Natural killer cell (primary cell): ENCODE data around the gene SAMD3. TPM values are rescaled to one million over a fixed set of nuclear protein-coding genes. Genes with fewer than 3 reads are reported as not detected.
A peak's percentile ranks its signal among the peaks of the same experiment; 100 is the strongest.
"Not testable (repeated sequence)": the region's sequence is repeated elsewhere in the genome, so short reads cannot be mapped to it uniquely, and the experiment has no call there.

Experiments used
- ATAC-seq, 3 donors: fragments of 150-1000 bp in 2 of 3; fragments of 200-7000 bp in 1 of 3; cut with Tn5 transposase; 1 replicate in 1 of 3; 2 replicates in 2 of 3; pipeline ENCODE4 v1.10.0; 2021; ENCODE audit warnings: mild to moderate bottlenecking in 2 of 3, moderate library complexity in 2 of 3
- DNase-seq, 2 donors: peaks; one replicate each; pipeline versions ENCODE4 v3.0.0 to v3.0.0-alpha.2; 2013 to 2021; ENCODE audit warnings: mixed read lengths in 1 of 2
- H3K27ac ChIP-seq: one replicate; pipeline ENCODE4 v1.5.1; 2013; ENCODE audit warnings: mild to moderate bottlenecking, low read length
- H3K27me3 ChIP-seq: one replicate; pipeline ENCODE4 v1.6.1; 2013; ENCODE audit warnings: low read length; ENCODE audit not compliant: control insufficient read depth, insufficient read depth
- H3K36me3 ChIP-seq: one replicate; pipeline ENCODE4 v1.6.1; 2013; ENCODE audit warnings: low read length; ENCODE audit not compliant: control insufficient read depth, insufficient read depth
- H3K4me1 ChIP-seq: one replicate; pipeline ENCODE4 v1.6.1; 2013; ENCODE audit warnings: low read length; ENCODE audit not compliant: control insufficient read depth, insufficient read depth
- H3K4me3 ChIP-seq: one replicate; pipeline ENCODE4 v1.5.1; 2013; ENCODE audit warnings: low read length
- H3K9me3 ChIP-seq: one replicate; pipeline ENCODE4 v1.6.1; 2013; ENCODE audit warnings: low read length; ENCODE audit not compliant: control insufficient read depth, insufficient read depth
- H3K27ac Mint-ChIP-seq, 2 donors: one replicate each; pipeline ENCODE4 v1.8.0; 2022; ENCODE audit warnings: mild to moderate bottlenecking in 2 of 2, mixed read lengths in 2 of 2, moderate library complexity in 1 of 2
- H3K27me3 Mint-ChIP-seq, 2 donors: one replicate each; pipeline ENCODE4 v1.8.0; 2022; ENCODE audit warnings: low read depth in 2 of 2, mixed read lengths in 2 of 2
- H3K36me3 Mint-ChIP-seq: one replicate; pipeline ENCODE4 v1.8.0; 2022; ENCODE audit warnings: mixed read lengths
- H3K4me1 Mint-ChIP-seq, 2 donors: one replicate each; pipeline ENCODE4 v1.8.0; 2022; ENCODE audit warnings: mixed read lengths in 2 of 2
- H3K4me3 Mint-ChIP-seq: one replicate; pipeline ENCODE4 v1.8.0; 2022; ENCODE audit warnings: mild to moderate bottlenecking, moderate library complexity, mixed read lengths
- H3K9me3 Mint-ChIP-seq, 2 donors: one replicate each; pipeline ENCODE4 v1.8.0; 2022; ENCODE audit warnings: mixed read lengths in 2 of 2
- WGBS: methylation state at CpG from one replicate; pipeline ENCODE4 v1.1.7; 2013; ENCODE audit warnings: missing lambda C conversion rate; ENCODE audit not compliant: insufficient coverage; 5-methylcytosine and 5-hydroxymethylcytosine counted together
- intact Hi-C: fragments of 100-400 bp; cut with micrococcal nuclease; formaldehyde crosslinking; loops from one replicate; pipeline ENCODE4 v1.14.2; 2022
- total RNA-seq, 4 donors: library from RNA; stranded (reverse); fragments of 120-200 nt in 1 of 4; gene quantifications; one replicate each; pipeline versions ENCODE4 v1.2.3 to v1.2.4, GENCODE V29; 2013 to 2022
- TF ChIP-seq, protein P1 (sequence below): fragments of 200-600 bp; IDR thresholded peaks from one replicate; pipeline ENCODE4 v1.8.0; 2022; ENCODE audit warnings: antibody characterized with exemption

Gene SAMD3
- total RNA-seq, 3 donors from 2014 or later (not counting 1 experiment from before 2014, with no cell fraction given): 322 to 413 (median 339) TPM

DNA sequence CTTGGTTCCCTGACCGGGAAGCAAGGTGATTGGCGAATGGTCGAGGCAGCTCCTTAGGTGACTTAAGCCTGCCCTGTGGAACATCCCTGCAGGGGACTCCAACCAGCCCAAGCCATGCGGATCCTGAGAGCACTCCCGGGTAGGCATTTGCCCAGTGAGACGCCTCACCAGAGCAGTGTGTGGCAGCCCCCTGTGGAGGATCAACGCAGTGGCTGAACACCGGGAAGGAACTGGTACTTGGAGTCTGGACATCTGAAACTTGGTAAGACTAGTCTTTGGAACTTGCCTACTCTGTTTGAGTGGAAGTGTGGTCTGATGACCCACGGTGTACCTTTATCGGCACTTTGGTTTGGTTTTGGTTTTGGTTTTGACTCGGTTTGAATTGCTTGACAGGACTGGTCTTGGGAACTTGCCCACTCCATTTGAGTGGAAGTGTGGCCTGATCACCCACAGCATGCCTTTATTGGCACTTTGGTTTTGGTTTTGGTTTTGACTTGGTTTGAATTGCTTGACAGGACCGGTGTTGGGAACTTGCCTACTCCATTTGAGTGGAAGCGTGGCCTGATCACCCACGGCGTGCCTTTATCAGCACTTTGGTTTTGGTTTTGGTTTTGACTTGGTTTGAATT is 38.0 kb upstream of the SAMD3 start:
- not testable (repeated sequence) for H3K27me3 ChIP-seq

DNA sequence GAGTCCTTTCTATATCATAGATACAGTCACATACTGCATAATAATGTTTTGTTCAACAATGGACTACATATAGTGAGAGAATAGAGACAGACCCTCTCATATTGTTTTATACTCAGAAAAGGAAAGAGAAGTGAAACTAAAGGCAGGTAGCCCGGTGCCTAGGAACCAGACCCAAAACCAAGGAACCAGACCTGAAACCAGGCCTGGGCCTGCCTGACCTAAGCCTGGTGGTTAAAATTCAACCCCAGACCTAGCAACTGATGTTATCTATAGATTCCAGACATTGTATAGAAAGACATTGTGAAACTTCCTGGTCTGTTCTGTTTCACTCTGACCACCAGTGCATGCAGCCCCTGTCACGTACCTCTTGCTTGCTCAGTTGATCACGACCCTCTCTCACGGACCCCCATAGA is 37.3 kb upstream of the SAMD3 start:
- intact Hi-C loops: loop anchor here (5.0 kb wide), 1 partner anchor 38 kb away; the partner anchor contains the start of gene SAMD3
- peak in 2 of 3 donors; percentile 22 to 49 for ATAC-seq
- not testable (repeated sequence) for H3K27me3 ChIP-seq

More for the DNA sequence above, 38.0 kb upstream of the SAMD3 start:
- not testable (repeated sequence) for H3K36me3 Mint-ChIP-seq, H3K36me3 ChIP-seq, H3K9me3 ChIP-seq, H3K27me3 Mint-ChIP-seq, H3K9me3 Mint-ChIP-seq
- peak; percentile 27 to 68 (median 56) for ATAC-seq
- peak overlapping the region; percentile 92 for H3K4me3 Mint-ChIP-seq
- Histone ChIP-seq H3K4me1 (peaks cover 18% of the 10 kb centered on the region), H3K4me3 (peak overlapping the region; percentile 30), H3K27ac (peak overlapping the region; percentile 79)
- peak overlapping the region; percentile 87 to 88 for H3K27ac Mint-ChIP-seq
- intact Hi-C loops: loop anchor here (5.0 kb wide), 1 partner anchor 38 kb away; the partner anchor contains the start of gene SAMD3
- H3K4me1 Mint-ChIP-seq: peaks cover 41 to 44% of the 10 kb centered on the region in 2 donors
- 43% methylated on average over 15 of the region's 15 CpGs for WGBS
- peak in 1 of 2 donors; percentile 56 for DNase-seq

DNA sequence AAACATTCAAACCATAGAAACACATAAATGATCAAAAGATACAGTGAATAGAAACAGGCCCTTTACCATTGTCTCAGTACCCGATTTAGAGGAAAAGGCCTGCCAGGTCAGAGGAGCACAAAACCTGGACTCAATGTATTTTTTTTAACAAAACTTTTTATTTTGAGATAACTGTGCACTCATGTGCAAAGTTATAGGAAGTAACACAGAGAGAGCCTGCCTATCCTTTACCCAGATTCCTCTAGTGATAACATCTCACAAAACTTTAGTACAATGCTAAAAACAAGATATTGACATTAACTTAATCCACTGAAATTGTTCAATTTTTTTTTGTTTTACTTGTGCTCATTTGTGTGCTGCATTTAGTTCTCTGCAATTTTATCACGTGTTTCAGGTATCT is 36.8 kb upstream of the SAMD3 start:
- Histone ChIP-seq H3K9me3 (no peaks in the 10 kb centered on the region), H3K27ac (peak overlapping the region; percentile 79), H3K4me3 (no peak overlapping the region), H3K4me1 (peaks cover 18% of the 10 kb centered on the region), H3K27me3 (no peaks in the 10 kb centered on the region), H3K36me3 (no peaks in the 10 kb centered on the region)
- Mint-ChIP-seq H3K27ac (peak overlapping the region; percentile 87 to 88), H3K4me1 (peaks cover 45 to 48% of the 10 kb centered on the region in 2 donors), H3K4me3 (peak overlapping the region; percentile 92), H3K36me3 (no peaks in the 10 kb centered on the region), H3K27me3 (no peaks in the 10 kb centered on the region), H3K9me3 (no peaks in the 10 kb centered on the region)
- TF ChIP-seq, protein P1, sequence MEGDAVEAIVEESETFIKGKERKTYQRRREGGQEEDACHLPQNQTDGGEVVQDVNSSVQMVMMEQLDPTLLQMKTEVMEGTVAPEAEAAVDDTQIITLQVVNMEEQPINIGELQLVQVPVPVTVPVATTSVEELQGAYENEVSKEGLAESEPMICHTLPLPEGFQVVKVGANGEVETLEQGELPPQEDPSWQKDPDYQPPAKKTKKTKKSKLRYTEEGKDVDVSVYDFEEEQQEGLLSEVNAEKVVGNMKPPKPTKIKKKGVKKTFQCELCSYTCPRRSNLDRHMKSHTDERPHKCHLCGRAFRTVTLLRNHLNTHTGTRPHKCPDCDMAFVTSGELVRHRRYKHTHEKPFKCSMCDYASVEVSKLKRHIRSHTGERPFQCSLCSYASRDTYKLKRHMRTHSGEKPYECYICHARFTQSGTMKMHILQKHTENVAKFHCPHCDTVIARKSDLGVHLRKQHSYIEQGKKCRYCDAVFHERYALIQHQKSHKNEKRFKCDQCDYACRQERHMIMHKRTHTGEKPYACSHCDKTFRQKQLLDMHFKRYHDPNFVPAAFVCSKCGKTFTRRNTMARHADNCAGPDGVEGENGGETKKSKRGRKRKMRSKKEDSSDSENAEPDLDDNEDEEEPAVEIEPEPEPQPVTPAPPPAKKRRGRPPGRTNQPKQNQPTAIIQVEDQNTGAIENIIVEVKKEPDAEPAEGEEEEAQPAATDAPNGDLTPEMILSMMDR: no peak
- DNase-seq: peak in 1 of 2 donors; percentile 6
- intact Hi-C loops: no loop called here
- WGBS: 50% methylated on average over 1 of the region's 2 CpGs
- ATAC-seq: peak in 1 of 3 donors; percentile 8

More for the DNA sequence above, 37.3 kb upstream of the SAMD3 start:
- peak in 1 of 2 donors; percentile 20 for DNase-seq
- Mint-ChIP-seq H3K4me1 (peaks cover 43 to 45% of the 10 kb centered on the region in 2 donors), H3K4me3 (peak overlapping the region; percentile 92), H3K27ac (peak overlapping the region; percentile 87 to 88)
- H3K36me3 Mint-ChIP-seq, H3K9me3 Mint-ChIP-seq, H3K36me3 ChIP-seq, H3K27me3 Mint-ChIP-seq, H3K9me3 ChIP-seq: not testable (repeated sequence)
- WGBS: 23% methylated on average over 3 of the region's 4 CpGs
- Histone ChIP-seq H3K27ac (peak overlapping the region; percentile 79), H3K4me3 (peak overlapping the region; percentile 30), H3K4me1 (peaks cover 18% of the 10 kb centered on the region)

DNA sequence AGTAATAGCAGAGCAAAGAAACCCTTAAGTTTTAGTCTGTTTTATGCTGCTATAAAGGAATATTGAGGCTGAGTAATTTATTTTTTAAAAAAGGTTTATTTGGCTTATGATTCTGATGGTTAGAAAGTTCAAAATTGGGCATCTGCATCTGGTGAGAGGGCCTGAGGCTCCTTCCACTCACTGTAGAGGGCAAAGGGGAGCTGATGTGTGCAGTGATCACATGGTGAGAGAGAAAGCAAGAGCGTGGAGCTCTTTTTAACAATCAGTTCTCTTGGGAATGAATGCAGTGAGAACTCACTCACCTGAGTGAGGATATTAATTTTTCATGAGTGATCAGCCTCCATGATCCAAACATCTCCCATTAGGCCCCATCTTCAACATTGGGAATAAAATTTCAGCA is 36.4 kb upstream of the SAMD3 start:
- Histone ChIP-seq H3K27ac (peak overlapping the region; percentile 79), H3K4me1 (peaks cover 18% of the 10 kb centered on the region), H3K4me3 (no peak overlapping the region), H3K27me3 (no peaks in the 10 kb centered on the region), H3K36me3 (no peaks in the 10 kb centered on the region), H3K9me3 (no peaks in the 10 kb centered on the region)
- Mint-ChIP-seq H3K4me3 (peak overlapping the region; percentile 4), H3K27me3 (no peaks in the 10 kb centered on the region), H3K4me1 (peaks cover 43 to 48% of the 10 kb centered on the region in 2 donors), H3K36me3 (no peaks in the 10 kb centered on the region), H3K9me3 (no peaks in the 10 kb centered on the region), H3K27ac (peak overlapping the region; percentile 87 to 88)
- ATAC-seq: no peak
- peak in 1 of 2 donors; percentile 11 for DNase-seq
- 83% methylated on average over 1 of the region's 1 CpG for WGBS
- intact Hi-C loops: no loop called here
- TF ChIP-seq, protein P1: no peak
